Tibial artery (tissue), 4 donors: ENCODE data around the gene CDSN.

Experiments
- DNase-seq, 2 donors: peaks; one replicate each; pipeline ENCODE4 v3.0.0-alpha.2; 2019
- H3K27ac ChIP-seq, 2 donors: fragments of 200-600 bp; sonication (generic) in 1 of 2; 1 replicate in 1 of 2; 2 replicates in 1 of 2; pipeline ENCODE4 v1.5.1; 2018 to 2019; ENCODE audit warnings: mild to moderate bottlenecking in 1 of 2
- H3K27me3 ChIP-seq, 2 donors: fragments of 200-600 bp; sonication (generic) in 1 of 2; one replicate each; pipeline versions ENCODE4 v1.5.1 to v1.6.0; 2016 to 2019
- H3K36me3 ChIP-seq, 3 donors: fragments of 200-600 bp; sonication (generic) in 2 of 3; one replicate each; pipeline ENCODE4 v1.5.1; 2016 to 2019; ENCODE audit warnings: mild to moderate bottlenecking in 2 of 3
- H3K4me1 ChIP-seq, 4 donors: fragments of 200-600 bp; sonication (generic) in 2 of 4; 1 replicate in 3 of 4; 2 replicates in 1 of 4; pipeline ENCODE4 v1.5.1; 2016 to 2019
- H3K4me3 ChIP-seq, 2 donors: fragments of 200-600 bp; sonication (generic) in 1 of 2; 1 replicate in 1 of 2; 2 replicates in 1 of 2; pipeline ENCODE4 v1.5.1; 2018 to 2019; ENCODE audit warnings: mild to moderate bottlenecking in 2 of 2
- H3K9me3 ChIP-seq, 3 donors: fragments of 200-600 bp; sonication (generic) in 1 of 3; one replicate each; pipeline ENCODE4 v1.5.1; 2016 to 2019
- CTCF ChIP-seq, 2 experiments: fragments of 200-600 bp in 1 of 2; fragments of 450-650 bp in 1 of 2; IDR thresholded peaks; one replicate each; pipeline ENCODE4 v1.5.1; 2017 to 2019; ENCODE audit warnings: antibody characterized with exemption in 2 of 2, mild to moderate bottlenecking in 1 of 2, moderate library complexity in 1 of 2
- intact Hi-C: fragments of 100-400 bp; cut with DNase I; formaldehyde crosslinking; loops from one replicate; pipeline ENCODE4 v1.15.0; 2023; ENCODE audit warnings: low total_unique reads

The CDSN gene

GRCh38 chr6:31126396-31127175 is 6.3 kb upstream of the CDSN start:
- no peak for TF ChIP-seq CTCF (IDR thresholded peaks at IDR 0.05)
- Histone ChIP-seq H3K27ac (no peak overlapping the region), H3K36me3 (no peaks in the 10 kb centered on the region), H3K27me3 (no peaks in the 10 kb centered on the region), H3K4me3 (no peak overlapping the region), H3K4me1 (peaks cover 0 to 33% (median 22%) of the 10 kb centered on the region in 4 donors), H3K9me3 (no peaks in the 10 kb centered on the region)
- intact Hi-C loops: no loop called here
- no peak for DNase-seq

GRCh38 chr6:31125586-31126363 is 5.5 kb upstream of the CDSN start:
- no peak for DNase-seq
- intact Hi-C loops: no loop called here

DNA sequence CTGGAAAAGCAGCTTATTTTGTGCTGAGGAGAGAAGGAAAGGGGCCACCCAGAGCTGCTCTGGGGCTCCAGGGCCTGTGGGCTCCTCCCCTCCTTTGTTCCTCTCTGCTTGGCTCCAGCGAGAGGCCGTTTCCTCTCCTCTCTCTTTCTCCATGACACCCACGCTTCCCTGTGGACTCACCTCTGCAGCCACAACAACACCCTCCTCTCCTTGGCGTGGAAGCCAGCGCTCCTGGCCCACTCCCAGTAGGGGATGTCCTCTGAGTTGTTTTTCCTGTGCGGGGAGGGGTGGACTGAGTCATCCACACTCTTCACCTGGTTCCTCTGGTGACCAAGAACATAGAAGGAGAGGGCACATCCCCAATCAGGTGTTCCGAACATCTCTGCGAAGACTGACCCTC is 4.9 kb upstream of the CDSN start:
- intact Hi-C loops: no loop called here
- no peaks in the 10 kb centered on the region for H3K27me3 ChIP-seq
- no peaks in the 10 kb centered on the region for H3K36me3 ChIP-seq
- DNase-seq: no peak
- H3K9me3 ChIP-seq: no peaks in the 10 kb centered on the region
- H3K4me1 ChIP-seq: peaks cover 0 to 33% (median 22%) of the 10 kb centered on the region in 4 donors
- no peak overlapping the region for H3K4me3 ChIP-seq
- no peak for TF ChIP-seq CTCF (IDR thresholded peaks at IDR 0.05)
- no peak overlapping the region for H3K27ac ChIP-seq

More at GRCh38 chr6:31125586-31126363, 5.5 kb upstream of the CDSN start:
- H3K27ac ChIP-seq: no peak overlapping the region
- H3K4me1 ChIP-seq: peaks cover 0 to 33% (median 22%) of the 10 kb centered on the region in 4 donors
- H3K9me3 ChIP-seq: no peaks in the 10 kb centered on the region
- H3K27me3 ChIP-seq: no peaks in the 10 kb centered on the region
- no peak for TF ChIP-seq CTCF (IDR thresholded peaks at IDR 0.05)
- H3K4me3 ChIP-seq: no peak overlapping the region
- H3K36me3 ChIP-seq: no peaks in the 10 kb centered on the region

GRCh38 chr6:31122791-31123706 is 2.8 kb upstream of the CDSN start:
- Histone ChIP-seq H3K4me1 (peaks cover 0 to 30% (median 21%) of the 10 kb centered on the region in 4 donors), H3K36me3 (no peaks in the 10 kb centered on the region), H3K9me3 (no peaks in the 10 kb centered on the region), H3K27ac (peak overlapping the region; percentile 55 to 63), H3K4me3 (no peak overlapping the region), H3K27me3 (no peaks in the 10 kb centered on the region)
- TF ChIP-seq CTCF (IDR thresholded peaks at IDR 0.05): no peak
- peak; percentile 57 to 92 for DNase-seq
- intact Hi-C loops: no loop called here

GRCh38 chr6:31121131-31121790 is 1.0 kb upstream of the CDSN start:
- intact Hi-C loops: no loop called here
- Histone ChIP-seq H3K27ac (no peak overlapping the region), H3K36me3 (no peaks in the 10 kb centered on the region)

More at GRCh38 chr6:31121131-31121790, 1.0 kb upstream of the CDSN start:
- no peak for TF ChIP-seq CTCF (IDR thresholded peaks at IDR 0.05)
- no peaks in the 10 kb centered on the region for H3K9me3 ChIP-seq
- H3K4me3 ChIP-seq: no peak overlapping the region
- no peak for DNase-seq
- peaks cover 0 to 48% (median 30%) of the 10 kb centered on the region in 4 donors for H3K4me1 ChIP-seq
- H3K27me3 ChIP-seq: no peaks in the 10 kb centered on the region
